GM19395 (cell line): ENCODE measurements around the gene OSCAR.

Experiments used
- ATAC-seq: cut with Tn5 transposase; IDR thresholded peaks from one replicate; pipeline ENCODE4 v1.9.1; 2021; ENCODE audit warnings: mild to moderate bottlenecking, moderate library complexity; ENCODE audit not compliant: unreplicated experiment

OSCAR gene, protein sequence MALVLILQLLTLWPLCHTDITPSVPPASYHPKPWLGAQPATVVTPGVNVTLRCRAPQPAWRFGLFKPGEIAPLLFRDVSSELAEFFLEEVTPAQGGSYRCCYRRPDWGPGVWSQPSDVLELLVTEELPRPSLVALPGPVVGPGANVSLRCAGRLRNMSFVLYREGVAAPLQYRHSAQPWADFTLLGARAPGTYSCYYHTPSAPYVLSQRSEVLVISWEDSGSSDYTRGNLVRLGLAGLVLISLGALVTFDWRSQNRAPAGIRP

DNA sequence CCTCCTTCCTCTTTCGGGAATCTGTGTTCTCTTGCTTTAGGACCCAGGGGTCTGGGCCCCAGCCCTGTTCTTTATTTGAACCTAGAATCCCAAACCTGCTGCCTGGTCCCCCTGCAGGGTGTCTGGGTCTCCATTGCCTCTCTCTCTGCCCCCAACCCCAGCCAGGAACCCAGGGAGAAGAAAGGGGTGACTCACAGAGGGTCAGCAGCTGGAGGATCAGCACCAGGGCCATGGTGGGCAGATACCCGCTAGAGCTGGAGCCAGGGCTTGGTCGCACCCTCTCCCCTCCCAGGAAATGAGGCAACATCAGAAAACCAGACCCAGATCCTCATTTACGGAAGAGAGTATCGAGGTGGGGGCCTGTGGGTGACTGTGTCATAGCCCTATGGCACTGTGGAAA is at the start of gene OSCAR:
Gene OSCAR (minus strand): TSS at position 243 of the 400 bp plus-strand sequence. CDS start 11 bp downstream, at position 232.
- no peak for ATAC-seq

DNA sequence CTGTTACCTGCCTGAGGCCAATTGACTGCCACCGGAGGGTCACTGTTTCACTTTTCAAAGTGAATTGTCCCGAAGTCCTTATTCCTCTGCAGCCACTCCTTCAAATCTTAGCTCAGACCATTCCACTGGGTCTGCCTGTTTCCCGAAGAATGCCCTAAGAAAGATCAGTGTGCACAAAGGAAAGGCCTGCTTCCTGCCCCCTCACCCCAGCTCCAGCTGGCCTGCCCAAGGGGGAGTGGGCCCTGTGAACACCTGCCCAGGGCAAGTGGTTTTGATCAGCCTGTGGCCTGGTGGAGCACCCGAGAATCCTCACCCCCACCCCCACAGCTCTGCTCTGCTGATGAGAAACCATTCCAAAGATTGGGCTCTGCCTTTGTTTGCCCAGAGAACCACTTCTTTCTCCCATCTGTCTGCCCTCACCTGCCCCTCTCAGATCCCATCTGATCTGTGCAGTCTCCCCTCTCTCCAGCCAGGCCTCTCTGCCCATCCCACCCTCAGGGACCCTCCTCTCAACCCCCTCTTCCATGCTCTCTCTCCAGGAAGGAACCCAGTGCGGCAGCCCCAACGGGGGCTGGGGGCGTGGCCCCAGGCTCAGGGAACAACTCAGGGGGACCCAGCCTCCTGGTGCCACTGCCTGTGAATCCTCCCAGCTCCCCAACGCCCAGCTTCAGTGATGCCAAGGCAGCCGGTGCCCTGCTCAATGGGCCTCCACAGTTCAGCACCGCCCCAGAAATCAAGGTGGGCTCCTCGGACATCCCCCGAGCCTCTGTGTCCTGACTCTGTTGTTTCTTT is 48.6 kb upstream of the OSCAR start:
- ATAC-seq = no peak

DNA sequence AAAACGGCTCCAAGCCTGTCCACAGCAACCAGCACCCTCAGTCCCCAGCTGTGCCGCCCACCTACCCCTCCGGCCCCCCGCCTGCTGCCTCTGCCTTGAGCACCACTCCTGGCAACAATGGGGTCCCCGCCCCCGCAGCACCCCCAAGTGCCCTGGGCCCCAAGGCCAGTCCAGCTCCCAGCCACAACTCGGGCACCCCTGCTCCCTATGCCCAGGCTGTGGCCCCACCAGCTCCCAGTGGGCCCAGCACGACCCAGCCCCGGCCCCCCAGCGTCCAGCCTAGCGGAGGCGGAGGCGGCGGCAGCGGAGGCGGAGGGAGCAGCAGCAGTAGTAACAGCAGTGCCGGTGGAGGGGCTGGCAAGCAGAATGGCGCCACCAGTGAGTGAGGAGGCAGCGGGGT is 47.6 kb upstream of the OSCAR start:
- no peak for ATAC-seq

DNA sequence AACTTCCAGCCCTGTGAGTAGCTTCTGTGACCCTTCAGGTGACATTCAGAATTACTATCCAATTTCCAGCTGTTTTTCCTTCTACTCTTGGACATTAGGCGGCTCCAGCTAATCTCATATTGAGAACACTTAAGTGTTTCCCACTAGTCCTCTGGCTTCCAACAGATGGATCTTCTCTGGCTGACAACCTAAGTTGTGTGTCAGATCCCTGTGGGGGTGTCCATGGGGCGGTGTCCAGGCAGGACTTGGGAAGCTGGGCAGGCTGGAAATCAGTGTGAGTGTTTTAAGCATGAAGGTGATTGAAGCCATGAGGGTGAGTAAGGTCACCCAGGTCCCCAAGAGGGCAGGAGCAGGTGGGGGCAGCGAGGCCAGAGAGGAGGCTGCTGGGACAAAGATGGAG is 47.1 kb upstream of the OSCAR start:
- no peak for ATAC-seq

DNA sequence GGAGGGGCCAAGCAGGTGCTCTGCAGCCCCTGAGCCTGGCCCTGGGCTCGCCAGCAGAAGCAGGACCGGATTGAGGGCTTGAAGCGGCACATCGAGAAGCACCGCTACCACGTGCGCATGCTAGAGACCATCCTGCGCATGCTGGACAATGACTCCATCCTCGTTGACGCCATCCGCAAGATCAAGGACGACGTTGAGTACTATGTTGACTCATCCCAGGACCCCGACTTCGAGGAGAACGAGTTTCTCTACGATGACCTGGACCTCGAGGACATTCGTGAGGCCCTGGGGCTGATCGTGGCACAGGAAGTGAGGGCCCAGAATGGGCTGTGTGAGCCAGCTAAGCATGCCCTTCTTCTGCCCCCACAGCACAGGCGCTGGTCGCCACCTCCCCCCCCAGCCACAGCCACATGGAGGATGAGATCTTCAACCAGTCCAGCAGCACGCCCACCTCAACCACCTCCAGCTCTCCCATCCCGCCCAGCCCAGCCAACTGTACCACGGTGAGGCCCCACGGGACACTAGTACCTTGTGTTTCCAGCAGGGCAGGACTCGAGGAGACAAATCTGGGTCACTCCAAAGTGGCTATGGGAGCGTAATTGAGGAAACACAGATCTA is 45.0 kb upstream of the OSCAR start:
- no peak for ATAC-seq

DNA sequence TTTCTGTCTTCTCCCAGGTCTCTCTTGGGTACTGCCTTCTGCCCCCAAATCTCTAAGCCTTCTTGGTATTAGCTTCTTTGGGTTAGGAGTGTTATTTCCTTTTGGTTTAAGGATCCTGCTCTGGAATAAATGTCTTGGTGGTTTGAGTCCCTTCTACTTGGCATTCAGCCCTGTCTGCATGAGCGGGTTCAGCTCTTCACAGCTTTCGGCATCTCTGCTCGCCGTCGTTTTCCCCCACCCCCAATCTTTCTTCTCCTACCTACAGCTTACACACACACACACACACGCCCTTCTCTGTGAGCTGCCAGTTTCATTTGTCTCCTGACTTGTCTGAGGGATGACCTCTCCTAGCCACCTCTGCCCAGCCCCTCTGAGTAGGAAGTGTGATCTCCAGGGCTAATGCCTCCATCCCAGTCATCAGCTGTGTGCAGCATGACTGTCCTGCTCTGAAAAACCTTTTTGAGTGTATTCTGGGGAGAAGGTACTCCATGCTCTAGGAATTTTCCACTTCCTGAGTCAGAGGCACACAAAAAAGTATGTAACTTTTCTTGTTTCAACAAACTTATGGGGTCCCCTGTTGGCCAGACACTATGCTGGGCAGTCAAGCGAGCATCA is 41.7 kb upstream of the OSCAR start:
- ATAC-seq = no peak

DNA sequence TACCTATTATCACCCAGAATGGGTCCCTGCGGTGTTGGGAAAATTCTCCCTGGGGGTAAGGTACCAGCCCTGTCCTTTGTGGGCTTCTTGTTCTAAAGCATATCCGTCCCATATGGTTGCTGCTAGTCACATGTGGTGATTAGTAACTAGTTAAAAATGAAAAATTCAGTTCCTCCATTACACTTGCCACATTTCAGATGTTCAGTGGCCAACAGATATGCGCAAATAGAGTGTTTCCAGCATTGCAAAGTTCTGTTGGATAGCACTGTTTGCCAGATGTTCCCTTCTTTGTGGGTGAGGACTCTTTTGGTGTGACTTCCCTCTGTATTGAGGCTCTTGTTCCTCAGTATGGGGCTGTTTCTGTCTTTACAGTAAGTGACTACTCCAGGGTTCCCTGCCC is 40.8 kb upstream of the OSCAR start:
- no peak for ATAC-seq

DNA sequence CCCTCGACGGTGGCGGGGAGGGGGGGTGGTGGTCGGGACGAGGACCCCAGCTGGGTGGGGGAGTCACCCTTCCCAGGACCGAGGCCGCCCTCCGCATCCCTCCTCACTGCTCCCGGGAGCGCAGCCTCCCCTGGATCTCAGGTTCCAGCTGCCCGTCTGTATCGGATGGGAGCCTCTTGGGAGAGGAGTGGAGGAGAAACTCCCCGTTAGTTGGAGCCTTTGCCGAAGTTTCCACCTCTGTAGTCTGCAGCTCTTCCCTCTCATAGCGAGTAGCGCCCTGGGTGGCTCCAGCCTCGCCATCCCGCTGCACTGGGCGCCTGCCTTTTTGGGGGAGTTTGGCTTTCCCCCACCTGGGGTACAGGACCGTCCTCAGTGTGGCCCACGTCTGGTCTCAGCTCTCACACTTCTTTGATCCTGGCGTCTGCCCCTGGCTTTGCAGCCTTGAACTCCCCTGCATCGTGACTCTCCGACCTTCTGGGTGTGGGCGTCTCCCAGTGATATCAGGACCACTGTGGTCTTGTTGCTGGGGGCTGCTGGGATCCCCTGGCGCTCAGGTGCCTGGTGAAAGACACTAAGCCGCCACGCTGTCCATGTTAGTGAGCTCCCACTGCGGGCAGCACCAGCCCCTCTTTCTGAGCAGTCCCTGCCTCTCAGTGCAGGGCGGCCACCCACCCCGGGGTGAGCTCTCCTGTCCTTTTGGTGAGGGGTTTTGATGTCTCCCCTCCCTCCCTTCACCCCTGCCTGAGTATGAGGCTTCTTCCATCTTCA is 38.1 kb upstream of the OSCAR start:
- no peak for ATAC-seq

DNA sequence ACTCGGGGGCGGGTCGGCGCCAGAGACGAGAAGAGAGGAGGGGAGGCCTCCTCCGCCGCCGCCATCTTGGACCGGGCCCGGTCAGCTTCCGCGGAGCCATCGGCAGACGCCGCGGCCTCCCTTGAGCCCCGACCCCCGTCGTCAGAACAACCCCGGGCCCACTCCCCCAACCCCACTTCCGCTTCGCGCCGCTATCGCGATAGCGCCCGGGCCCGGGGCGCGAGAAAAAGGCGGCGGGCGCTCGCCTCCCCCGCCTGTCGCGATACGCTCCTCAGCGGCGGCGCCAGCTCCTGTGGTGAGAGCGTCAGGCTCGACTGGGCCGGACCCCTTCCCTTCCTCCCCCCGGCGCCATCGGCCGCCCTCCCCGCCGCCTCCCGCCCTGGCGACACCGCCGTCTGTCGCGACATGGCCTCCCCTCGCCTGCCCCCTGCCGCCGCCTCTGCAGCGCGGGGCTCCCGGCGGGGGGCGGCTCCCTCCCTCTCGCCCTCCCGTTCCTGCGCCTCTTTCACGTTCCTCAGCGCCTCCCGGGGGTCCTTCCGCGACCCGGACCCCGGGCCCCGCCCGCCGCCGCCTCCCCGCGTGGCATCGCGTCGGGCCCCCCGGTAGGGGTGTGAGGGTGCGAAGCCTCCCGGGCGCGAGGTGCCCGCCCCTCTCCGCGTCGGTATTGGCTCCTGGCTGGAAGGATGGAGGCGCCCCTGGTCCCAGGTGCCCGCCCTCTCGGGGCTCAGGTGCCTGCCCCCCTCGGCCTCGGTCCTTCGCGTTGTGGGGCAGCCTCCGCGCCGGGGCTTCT is 37.3 kb upstream of the OSCAR start, which contains the start of gene CNOT3:
Gene CNOT3 (plus strand): TSS at position 64 of the 790 bp plus-strand sequence. CDS start 5,217 bp downstream, outside the sequence.
- no peak for ATAC-seq

DNA sequence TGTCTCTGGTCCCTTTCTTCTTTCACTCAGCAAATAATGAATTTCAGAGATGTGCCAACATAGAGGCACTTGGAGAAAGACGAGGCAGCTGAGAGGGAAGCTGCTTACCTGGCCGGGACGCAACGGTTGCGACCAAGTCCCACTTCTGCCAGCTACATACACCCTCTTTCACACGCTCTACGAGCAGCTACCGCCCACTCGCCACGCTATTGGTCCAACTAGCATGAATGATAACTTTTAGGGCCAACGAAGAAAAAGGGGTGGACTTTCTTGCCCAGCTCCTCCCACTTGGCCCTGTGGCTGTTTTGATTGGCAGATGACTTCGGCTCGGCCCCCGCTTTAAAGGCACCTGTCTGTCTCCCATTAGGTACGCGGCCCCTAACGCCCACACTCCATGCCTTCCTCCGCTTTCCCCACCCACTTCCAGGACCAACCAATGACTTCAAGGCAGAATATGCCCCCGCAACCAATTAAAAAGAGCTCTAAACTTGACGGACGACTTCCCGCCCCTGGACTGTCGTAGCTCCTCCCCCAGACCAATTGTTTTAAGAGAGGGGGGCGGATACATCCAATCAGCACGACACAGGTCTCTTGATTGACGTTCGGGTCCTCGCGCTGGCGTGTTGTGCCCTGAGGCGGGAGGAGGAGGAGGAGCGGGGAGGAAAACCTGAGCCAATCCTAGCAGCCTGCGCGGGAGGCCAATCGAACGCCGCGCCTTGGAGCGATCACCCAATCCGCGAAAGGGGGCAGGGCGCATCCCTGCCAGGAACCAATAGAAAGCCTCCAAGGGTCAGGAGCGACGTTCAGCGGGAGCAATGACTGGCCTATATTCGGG is 36.5 kb upstream of the OSCAR start:
- ATAC-seq = peak; percentile 82

DNA sequence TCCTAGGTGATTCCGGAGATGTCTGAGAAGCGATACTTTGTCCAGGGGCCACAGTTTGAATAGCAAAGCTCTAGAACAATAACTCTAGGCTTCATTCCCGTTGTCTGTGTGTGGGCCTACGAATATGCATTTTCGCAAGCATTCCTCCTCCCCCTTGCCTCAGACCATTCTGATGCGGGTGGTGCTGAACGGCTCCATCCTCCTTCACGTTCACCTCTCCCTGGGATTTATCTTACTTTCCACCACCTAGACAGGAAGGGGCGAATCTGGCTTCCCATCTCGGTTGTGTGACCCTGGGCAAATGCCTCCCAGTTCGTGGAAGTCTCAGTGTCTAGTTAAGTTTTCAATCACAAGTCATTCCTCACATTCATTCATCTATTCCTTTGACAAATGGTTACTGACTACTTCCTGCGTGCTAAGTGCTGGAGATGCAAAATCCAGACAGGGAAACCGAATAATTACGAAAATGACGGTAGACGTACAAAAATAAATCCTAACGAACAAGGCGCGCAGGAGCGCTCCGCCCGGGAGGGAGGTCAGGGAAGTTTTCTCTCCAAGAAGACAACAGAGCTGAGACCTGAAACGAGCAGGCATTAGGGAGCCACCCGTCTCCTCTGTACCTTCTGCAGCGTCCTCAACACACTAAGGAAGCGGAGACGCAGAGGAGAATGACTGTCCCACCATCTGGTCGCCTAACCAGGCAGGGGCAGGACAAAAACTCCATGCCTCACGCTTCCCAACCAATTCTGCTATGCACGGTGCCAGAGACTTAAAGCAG is 35.7 kb upstream of the OSCAR start:
- ATAC-seq = peak; percentile 2

DNA sequence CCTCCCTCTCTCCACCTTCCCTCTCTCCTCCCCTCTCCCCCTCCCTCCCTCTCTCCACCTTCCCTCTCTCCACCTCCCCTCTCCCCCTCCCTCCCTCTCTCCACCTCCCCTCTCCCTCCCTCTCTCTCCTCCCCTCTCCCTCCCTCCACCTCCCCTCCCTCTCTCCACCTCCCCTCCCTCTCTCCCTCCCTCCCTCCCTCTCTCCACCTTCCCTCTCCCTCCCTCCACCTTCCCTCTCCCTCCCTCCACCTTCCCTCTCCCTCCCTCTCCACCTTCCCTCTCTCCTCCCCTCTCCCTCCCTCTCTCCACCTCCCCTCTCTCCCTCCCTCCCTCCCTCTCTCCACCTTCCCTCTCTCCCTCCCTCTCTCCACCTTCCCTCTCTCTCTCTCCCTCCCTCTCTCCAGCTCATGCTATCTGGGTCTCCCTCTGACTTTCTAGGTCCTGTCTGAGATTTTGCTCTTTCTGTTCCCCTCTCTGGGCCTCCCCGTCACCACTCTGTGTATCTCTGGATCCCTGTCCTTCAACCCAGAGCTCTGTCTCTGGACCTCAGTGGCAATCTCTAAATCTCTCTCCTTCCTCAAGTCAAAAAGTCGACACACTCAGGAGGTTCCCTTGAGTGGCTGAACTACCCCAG is 33.5 kb upstream of the OSCAR start:
- ATAC-seq = no peak

DNA sequence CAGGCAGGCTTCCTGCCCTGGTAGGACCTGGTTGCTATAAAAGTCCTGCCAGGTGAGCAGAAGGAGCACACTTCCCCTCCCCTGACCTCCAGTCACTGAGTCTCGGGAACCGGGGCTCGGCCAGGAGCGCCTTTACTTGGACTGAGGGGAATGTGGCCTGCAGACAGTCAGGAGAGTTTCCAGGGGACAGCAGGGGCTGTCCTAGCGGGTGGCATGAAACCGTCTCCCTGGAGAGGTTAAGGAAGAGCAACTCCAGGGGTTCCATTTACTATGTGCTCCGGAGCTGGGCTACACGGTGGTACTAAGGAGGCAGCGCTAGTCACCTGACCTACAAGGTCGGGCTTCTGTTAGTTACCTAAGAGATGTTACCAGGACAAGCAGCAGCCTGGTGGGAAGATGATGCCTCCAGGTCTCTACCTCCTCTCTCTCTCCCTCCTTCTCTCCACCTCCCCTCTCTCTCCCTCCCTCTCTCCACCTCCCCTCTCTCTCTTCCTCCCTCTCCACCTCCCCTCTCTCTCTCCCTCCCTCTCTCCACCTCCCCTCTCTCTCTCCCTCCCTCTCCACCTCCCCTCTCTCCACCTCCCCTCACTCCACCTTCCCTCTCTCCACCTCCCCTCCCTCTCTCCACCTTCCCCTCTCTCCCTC is 32.8 kb upstream of the OSCAR start:
- ATAC-seq = no peak

DNA sequence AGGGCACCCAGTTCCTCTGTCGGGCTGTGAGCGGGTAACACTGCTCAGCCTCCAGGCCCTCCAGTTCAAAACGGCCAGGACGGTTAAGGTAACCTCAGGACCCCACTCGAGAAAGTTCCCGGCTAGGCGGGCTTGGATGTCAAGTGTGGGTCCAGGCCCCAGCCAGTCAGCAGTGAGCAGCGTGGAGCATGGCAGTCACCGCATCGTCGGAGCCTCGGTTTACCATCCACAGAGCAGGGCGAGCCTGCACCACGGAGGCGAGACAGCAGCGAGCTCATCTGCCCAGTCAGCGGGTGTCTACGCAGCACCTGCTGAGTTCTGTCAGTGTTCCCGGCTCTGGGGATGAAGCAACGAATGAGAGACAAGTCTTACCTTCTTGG is 29.0 kb upstream of the OSCAR start:
- ATAC-seq = no peak

DNA sequence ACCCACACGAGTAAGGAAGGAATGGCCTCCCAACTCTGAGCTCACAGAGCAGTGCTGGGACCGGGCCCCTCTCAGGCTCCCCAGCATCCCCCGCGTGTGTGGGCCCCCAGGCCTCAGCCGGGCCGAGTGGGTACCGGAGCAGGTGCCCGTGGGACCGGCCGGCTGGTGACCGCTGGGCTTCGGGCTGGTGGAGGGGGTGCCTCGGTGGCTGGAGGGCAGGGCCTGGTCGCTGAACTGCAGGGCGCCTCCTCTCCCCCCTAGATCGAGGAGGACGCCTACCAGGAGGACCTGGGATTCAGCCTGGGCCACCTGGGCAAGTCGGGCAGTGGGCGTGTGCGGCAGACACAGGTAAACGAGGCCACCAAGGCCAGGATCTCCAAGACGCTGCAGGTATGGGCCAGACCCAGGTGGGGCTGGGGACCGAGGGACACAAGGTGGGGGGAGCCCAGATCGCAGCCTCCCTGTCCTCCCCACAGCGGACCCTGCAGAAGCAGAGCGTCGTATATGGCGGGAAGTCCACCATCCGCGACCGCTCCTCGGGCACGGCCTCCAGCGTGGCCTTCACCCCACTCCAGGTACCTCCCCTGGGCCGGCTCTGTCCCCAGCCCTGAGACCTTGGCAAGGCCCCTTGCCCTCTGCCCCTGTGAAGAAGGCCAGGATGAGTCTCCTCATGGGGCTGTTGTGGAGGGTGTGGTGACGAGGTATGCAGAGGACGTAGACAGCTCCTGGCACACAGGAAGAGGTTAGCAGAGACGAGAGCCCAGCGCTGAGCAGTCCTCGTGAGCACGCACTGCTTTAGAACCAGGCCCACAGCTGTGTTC is 28.4 kb upstream of the OSCAR start:
- no peak for ATAC-seq

DNA sequence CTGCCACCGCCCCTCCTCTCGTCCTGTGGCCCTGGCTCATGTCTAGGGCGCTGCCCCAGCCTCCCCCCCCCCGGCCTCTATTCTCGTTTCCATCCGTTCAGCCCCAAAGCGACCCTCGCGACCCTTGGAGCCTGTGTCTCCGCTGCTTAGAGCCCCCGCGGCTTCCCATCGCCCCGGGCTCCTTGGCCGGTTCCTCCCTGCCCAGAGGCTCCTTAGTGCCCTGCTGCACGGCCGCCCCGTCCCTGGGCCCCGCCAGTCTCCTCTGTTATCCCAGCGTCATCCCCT is 27.8 kb upstream of the OSCAR start:
- no peak for ATAC-seq
